Panc1 (cell line): ENCODE data around the gene ZNF782. TPM values are rescaled to one million over a fixed set of nuclear protein-coding genes. Genes with fewer than 3 reads are reported as not detected.

Experiments used
- ATAC-seq: fragments of 200-7000 bp; cut with Tn5 transposase; 2 replicates; pipeline ENCODE4 v1.9.1; 2020; ENCODE audit warnings: mild to moderate bottlenecking, moderate library complexity
- BruUV-seq: library from RNA; stranded (reverse); fragments of 400-500 nt; replicated peaks from 2 replicates; lab custom pipeline; 2021; lab: Mats Ljungman, UMichigan
- CTCF ChIA-PET: fragments of 300-600 bp; sonication (Branson Sonifier 250); formaldehyde crosslinking; loops from one replicate; lab custom pipeline; 2022; ENCODE audit warnings: antibody characterized with exemption; lab: Charles Lee
- POLR2A ChIA-PET: fragments of 300-600 bp; sonication (Branson Sonifier 250); formaldehyde crosslinking; loops from one replicate; lab custom pipeline; 2022; ENCODE audit warnings: antibody characterized with exemption; lab: Charles Lee
- DNase-seq: peaks from one replicate; pipeline ENCODE4 v3.0.0-alpha.2; 2010; ENCODE audit warnings: low read depth, low spot score
- H3K27ac ChIP-seq: 2 replicates; pipeline ENCODE4 v1.5.1; 2011; ENCODE audit warnings: mild to moderate bottlenecking, low read length, inconsistent platforms
- H3K27me3 ChIP-seq: fragments of 200-500 bp; sonication (Bioruptor generic); 2 replicates; pipeline ENCODE4 v1.6.0; 2014; ENCODE audit warnings: low read length, inconsistent platforms; ENCODE audit not compliant: control insufficient read depth, insufficient read depth
- H3K36me3 ChIP-seq: fragments of 200-500 bp; sonication (Bioruptor generic); 2 replicates; pipeline ENCODE4 v1.5.1; 2014; ENCODE audit warnings: inconsistent platforms, mild to moderate bottlenecking, low read length, moderate library complexity; ENCODE audit not compliant: control insufficient read depth, insufficient read depth
- H3K4me1 ChIP-seq: 2 replicates; pipeline ENCODE4 v1.5.1; 2011; ENCODE audit warnings: inconsistent platforms, mild to moderate bottlenecking, low read length, moderate library complexity; ENCODE audit not compliant: control insufficient read depth, insufficient read depth
- H3K4me3 ChIP-seq, 2 experiments: 2 replicates each; pipeline ENCODE4 v1.5.1; 2011 to 2012; ENCODE audit warnings: low read depth in 2 of 2, low read length in 2 of 2, mild to moderate bottlenecking in 2 of 2, inconsistent platforms in 1 of 2, moderate library complexity in 1 of 2
- H3K9me3 ChIP-seq: fragments of 200-500 bp; sonication (Bioruptor generic); 2 replicates; pipeline ENCODE4 v1.5.1; 2014; ENCODE audit warnings: low read depth, mild to moderate bottlenecking, inconsistent platforms, low read length, moderate library complexity; ENCODE audit not compliant: control insufficient read depth, insufficient read depth
- CTCF ChIP-seq: fragments of 450-650 bp; IDR thresholded peaks from 2 replicates; pipeline ENCODE4 v1.5.1; 2017; ENCODE audit warnings: mild to moderate bottlenecking
- POLR2AphosphoS5 ChIP-seq: IDR thresholded peaks from 2 replicates; pipeline ENCODE4 v1.6.1; 2012; ENCODE audit warnings: mild to moderate bottlenecking, low read depth, low read length, moderate library complexity
- REST ChIP-seq, 2 experiments: IDR thresholded peaks; 2 replicates each; pipeline ENCODE4 v1.6.1; 2011 to 2012; ENCODE audit warnings: low read depth in 2 of 2, control low read depth in 1 of 2, low read length in 1 of 2, mild to moderate bottlenecking in 1 of 2, moderate library complexity in 1 of 2; ENCODE audit not compliant: insufficient read depth in 1 of 2
- TCF7L2 ChIP-seq: IDR thresholded peaks from 2 replicates; pipeline ENCODE4 v1.6.1; 2011; ENCODE audit warnings: mild to moderate bottlenecking, low read depth, low read length, inconsistent platforms
- in situ Hi-C: cut with HindIII; loops from 2 replicates; pipeline ENCODE4 v1.10.0; 2016; ENCODE audit warnings: low sequenced_read_pairs, low pct_unique_long_range_greater_than_20kb
- intact Hi-C: fragments of 100-400 bp; cut with micrococcal nuclease; formaldehyde crosslinking; loops from one replicate; pipeline ENCODE4 v1.10.0; 2022; ENCODE audit not compliant: unreplicated experiment
- total RNA-seq: library from RNA; stranded (reverse); gene quantifications from one replicate; pipeline ENCODE4 v1.2.1, GENCODE V29; 2021; ENCODE audit not compliant: unreplicated experiment

Gene ZNF782
- total RNA-seq, 1 experiment from 2014 or later = 3.3 TPM

DNA sequence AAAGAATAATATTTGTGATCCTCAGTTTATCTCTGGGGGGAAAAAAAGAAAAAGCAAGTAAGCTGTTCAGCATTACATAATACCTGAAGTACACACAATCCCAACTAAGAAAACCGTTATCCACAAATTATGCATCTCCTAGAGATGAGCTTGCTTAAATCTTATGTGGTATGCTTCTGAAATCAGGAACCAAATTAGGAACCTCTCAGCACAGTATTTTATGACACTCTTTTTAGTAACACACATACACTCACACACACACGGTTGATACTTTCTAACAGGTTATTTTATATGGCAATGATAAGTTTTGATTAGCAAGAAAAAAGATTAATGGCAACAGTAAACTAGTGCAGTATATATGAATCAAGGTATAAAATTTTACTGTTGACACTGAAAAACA, 75.2 kb downstream of the ZNF782 start:
- H3K4me3 ChIP-seq = no peak overlapping the region; a peak in 1 of 4 replicates
- no TSS peak for BruUV-seq

GRCh38 chr9:96777426-96777864, 76.9 kb downstream of the ZNF782 start:
- peak overlapping the region; percentile 69 to 90 for H3K4me3 ChIP-seq
- POLR2A ChIA-PET = interaction anchor here (0.6 kb wide), 1 partner anchor 117 kb away, joined by 3 read pairs; no protein-coding TSS in a partner anchor
- ATAC-seq = no peak
- CTCF ChIA-PET = no interaction called here
- peak overlapping the region; percentile 79 for H3K27ac ChIP-seq
- in situ Hi-C loops (no loop called here), intact Hi-C loops (no loop called here)
- TF ChIP-seq POLR2AphosphoS5 = no peak
- no peak for TF ChIP-seq CTCF
- TF ChIP-seq TCF7L2 = no peak
- TF ChIP-seq REST (IDR thresholded peaks at IDR 0.05; ENCODE audit: insufficient read depth in 1 of 2, low read depth in 2 of 2, low read length in 1 of 2) = no peak
- H3K4me1 ChIP-seq = no peaks in the 10 kb centered on the region; the same call in 1 of the 2 replicates
- peaks cover 6% of the 10 kb centered on the region; the same call in 1 of the 2 replicates for H3K9me3 ChIP-seq
- DNase-seq = no peak
- peaks cover 8% of the 10 kb centered on the region; the same call in 1 of the 2 replicates for H3K36me3 ChIP-seq
- H3K27me3 ChIP-seq = no peaks in the 10 kb centered on the region
- no TSS peak for BruUV-seq

More for the DNA sequence above, 75.2 kb downstream of the ZNF782 start:
- no peaks in the 10 kb centered on the region for H3K27me3 ChIP-seq
- no peak for ATAC-seq
- intact Hi-C loops = no loop called here
- H3K9me3 ChIP-seq = no peaks in the 10 kb centered on the region
- POLR2A ChIA-PET = no interaction called here
- H3K4me1 ChIP-seq = no peaks in the 10 kb centered on the region; the same call in 1 of the 2 replicates
- H3K27ac ChIP-seq = no peak overlapping the region
- no peak for DNase-seq
- in situ Hi-C loops = no loop called here
- TF ChIP-seq CTCF = no peak
- no peak for TF ChIP-seq REST (IDR thresholded peaks at IDR 0.05; ENCODE audit: insufficient read depth in 1 of 2, low read depth in 2 of 2, low read length in 1 of 2)
- no peak for TF ChIP-seq TCF7L2
- peaks cover 5% of the 10 kb centered on the region; the same call in 1 of the 2 replicates for H3K36me3 ChIP-seq
- CTCF ChIA-PET = no interaction called here
